ENCODE measurements around the gene NLRP3. TPM values are rescaled to one million over a fixed set of nuclear protein-coding genes. Genes with fewer than 3 reads are reported as not detected.

NLRP3 gene
- total RNA-seq, 1 experiment from 2014 or later = not detected

DNA sequence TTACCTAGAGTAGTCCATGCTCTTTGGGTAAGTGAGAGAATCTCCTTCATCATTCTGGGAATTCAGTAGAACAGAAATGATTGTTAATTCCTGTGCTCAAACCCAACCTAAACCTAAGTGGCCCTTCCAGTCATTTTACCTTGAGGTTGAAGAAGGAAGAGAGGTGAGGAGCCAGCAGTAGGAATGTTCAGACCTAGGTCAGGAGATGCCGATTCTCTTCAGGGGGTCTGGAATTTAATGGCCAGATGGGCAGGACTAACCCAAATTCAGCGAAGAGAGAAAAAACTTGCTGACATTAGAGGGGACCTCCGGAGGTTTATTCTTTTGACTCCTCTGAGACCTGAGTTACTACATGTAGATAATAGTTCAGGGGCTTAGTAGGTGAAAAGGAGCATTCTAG lies 58.4 kb downstream of the NLRP3 start:
- Histone ChIP-seq H3K4ac (ENCODE audit: low read depth, low read length) (no peak overlapping the region), H2BK120ac (ENCODE audit: low read depth, low read length, poor library complexity, severe bottlenecking) (no peak overlapping the region), H2AFZ (ENCODE audit: low read length) (no peak overlapping the region), H3K79me1 (ENCODE audit: insufficient read depth, low read depth, low read length, poor library complexity, severe bottlenecking) (no peaks in the 10 kb centered on the region), H3T11ph (ENCODE audit: low read length) (no peak overlapping the region), H3K27me3 (ENCODE audit: insufficient read depth, low read length) (no peaks in the 10 kb centered on the region), H2BK12ac (ENCODE audit: insufficient read length, low read depth, low read length) (no peak overlapping the region), H4K8ac (replicated peaks; ENCODE audit: insufficient read length, low read depth, low read length) (no peak overlapping the region), H4K5ac (ENCODE audit: insufficient read length, low read depth, low read length) (no peak overlapping the region), H3K23me2 (ENCODE audit: insufficient read length, low read depth, low read length, poor library complexity, severe bottlenecking) (no peaks in the 10 kb centered on the region), H3K4me1 (ENCODE audit: insufficient read depth, low read length) (peaks cover 2% of the 10 kb centered on the region), H3K9ac (ENCODE audit: extremely low read depth, insufficient read length, low read length) (no peak overlapping the region), H4K91ac (ENCODE audit: insufficient read length, low read depth, low read length) (no peak overlapping the region), H3K14ac (ENCODE audit: insufficient read depth, low read length) (no peak overlapping the region), H2BK20ac (ENCODE audit: low read depth, low read length, poor library complexity, severe bottlenecking) (no peak overlapping the region), H3K18ac (ENCODE audit: insufficient read length, low read depth, low read length) (no peak overlapping the region), H3K9me3 (ENCODE audit: control insufficient read depth, low read depth, low read length) (no peaks in the 10 kb centered on the region), H3K27ac (ENCODE audit: insufficient read length, low read depth, low read length) (no peak overlapping the region), H2BK5ac (ENCODE audit: insufficient read length, low read length) (no peak overlapping the region), H3K4me2 (ENCODE audit: insufficient read depth, insufficient read length, low read length) (no peak overlapping the region), H3K56ac (ENCODE audit: insufficient read length, low read depth, low read length) (no peak overlapping the region), H3K79me2 (ENCODE audit: insufficient read depth, low read length) (no peaks in the 10 kb centered on the region), H3K23ac (ENCODE audit: insufficient read length, low read depth, low read length) (no peak overlapping the region), H2BK15ac (ENCODE audit: low read depth, low read length) (no peak overlapping the region), H4K20me1 (ENCODE audit: control insufficient read depth, insufficient read depth, insufficient read length) (no peaks in the 10 kb centered on the region), H2AK5ac (ENCODE audit: insufficient read length, low read length) (no peak overlapping the region)
- WGBS (ENCODE audit: extremely low coverage, insufficient read length, low lambda C conversion rate) = no CpG with 5 or more reads among the region's 3 CpGs
- peak overlapping the region in 1 of 3 experiments; percentile 19; a peak in 1 of 7 replicates for H3K27ac Mint-ChIP-seq
- no peak for DNase-seq
- peaks cover 7 to 11% (median 10%) of the 10 kb centered on the region in 3 experiments; a peak in 6 of 7 replicates for H3K36me3 Mint-ChIP-seq (ENCODE audit: insufficient read depth in 1 of 3, low read depth in 3 of 3)
- peaks cover 14 to 19% of the 10 kb centered on the region in 2 experiments for H3K4me1 Mint-ChIP-seq
- TF ChIP-seq, protein P1, sequence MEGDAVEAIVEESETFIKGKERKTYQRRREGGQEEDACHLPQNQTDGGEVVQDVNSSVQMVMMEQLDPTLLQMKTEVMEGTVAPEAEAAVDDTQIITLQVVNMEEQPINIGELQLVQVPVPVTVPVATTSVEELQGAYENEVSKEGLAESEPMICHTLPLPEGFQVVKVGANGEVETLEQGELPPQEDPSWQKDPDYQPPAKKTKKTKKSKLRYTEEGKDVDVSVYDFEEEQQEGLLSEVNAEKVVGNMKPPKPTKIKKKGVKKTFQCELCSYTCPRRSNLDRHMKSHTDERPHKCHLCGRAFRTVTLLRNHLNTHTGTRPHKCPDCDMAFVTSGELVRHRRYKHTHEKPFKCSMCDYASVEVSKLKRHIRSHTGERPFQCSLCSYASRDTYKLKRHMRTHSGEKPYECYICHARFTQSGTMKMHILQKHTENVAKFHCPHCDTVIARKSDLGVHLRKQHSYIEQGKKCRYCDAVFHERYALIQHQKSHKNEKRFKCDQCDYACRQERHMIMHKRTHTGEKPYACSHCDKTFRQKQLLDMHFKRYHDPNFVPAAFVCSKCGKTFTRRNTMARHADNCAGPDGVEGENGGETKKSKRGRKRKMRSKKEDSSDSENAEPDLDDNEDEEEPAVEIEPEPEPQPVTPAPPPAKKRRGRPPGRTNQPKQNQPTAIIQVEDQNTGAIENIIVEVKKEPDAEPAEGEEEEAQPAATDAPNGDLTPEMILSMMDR (conservative IDR thresholded peaks at IDR 0.05) = no peak
- no peaks in the 10 kb centered on the region for H3K27me3 Mint-ChIP-seq (ENCODE audit: low read depth)
- peaks cover 14 to 17% of the 10 kb centered on the region in 2 experiments for H3K9me3 Mint-ChIP-seq
- H3K4me3 Mint-ChIP-seq = no peak overlapping the region

All from H9 (cell line).